H1 (cell line): ENCODE data around the gene LCN6. TPM values are rescaled to one million over a fixed set of nuclear protein-coding genes. Genes with fewer than 3 reads are reported as not detected.

Source experiments
- ATF2 ChIP-seq: IDR thresholded peaks from 2 replicates; pipeline ENCODE4 v1.6.1; 2012; ENCODE audit warnings: low read length, inconsistent platforms
- CTBP2 ChIP-seq: IDR thresholded peaks from 2 replicates; pipeline ENCODE4 v1.7.0; 2011; ENCODE audit warnings: borderline replicate concordance, mild to moderate bottlenecking, moderate library complexity, mixed read lengths, low read length; ENCODE audit not compliant: insufficient read depth, insufficient read length
- EP300 ChIP-seq, 2 experiments: IDR thresholded peaks; 1 replicate in 1 of 2; 2 replicates in 1 of 2; pipeline ENCODE4 v1.6.1; 2011 to 2012; ENCODE audit warnings: low read depth in 2 of 2, low read length in 2 of 2, mild to moderate bottlenecking in 2 of 2, borderline replicate concordance in 1 of 2, inconsistent platforms in 1 of 2, moderate library complexity in 1 of 2
- FOSL1 ChIP-seq: IDR thresholded peaks from 2 replicates; pipeline ENCODE4 v1.6.1; 2011; ENCODE audit warnings: mild to moderate bottlenecking, low read depth, low read length, moderate library complexity; ENCODE audit not compliant: insufficient read depth
- GTF2F1 ChIP-seq: IDR thresholded peaks from 2 replicates; pipeline ENCODE4 v1.6.1; 2012; ENCODE audit warnings: low read depth, low read length, improper control_type of control experiment, borderline replicate concordance
- HDAC2 ChIP-seq, 2 experiments: fragments of 300-600 bp in 1 of 2; sonication (generic) in 1 of 2; IDR thresholded peaks; 2 replicates each; pipeline ENCODE4 v1.6.1; 2011 to 2012; ENCODE audit warnings: low read depth in 2 of 2, low read length in 2 of 2, mild to moderate bottlenecking in 2 of 2, moderate library complexity in 2 of 2, borderline replicate concordance in 1 of 2, inconsistent platforms in 1 of 2
- HDAC6 ChIP-seq: IDR thresholded peaks from one replicate; pipeline ENCODE4 v1.7.1; 2012; ENCODE audit warnings: low read depth, mild to moderate bottlenecking, inconsistent platforms, low read length, moderate library complexity
- JUND ChIP-seq: IDR thresholded peaks from 2 replicates; pipeline ENCODE4 v1.6.1; 2011; ENCODE audit warnings: mild to moderate bottlenecking, improper control_type of control experiment, low read length
- MAX ChIP-seq: IDR thresholded peaks from 2 replicates; pipeline ENCODE4 v1.6.1; 2012; ENCODE audit warnings: inconsistent platforms
- RBBP5 ChIP-seq: IDR thresholded peaks from 2 replicates; pipeline ENCODE4 v1.7.1; 2012; ENCODE audit warnings: low read depth, mild to moderate bottlenecking, inconsistent platforms, low read length, moderate library complexity, borderline replicate concordance
- RXRA ChIP-seq: IDR thresholded peaks from 2 replicates; pipeline ENCODE4 v1.6.1; 2011; ENCODE audit warnings: low read depth, mild to moderate bottlenecking, low read length, moderate library complexity; ENCODE audit not compliant: insufficient read depth
- TCF12 ChIP-seq: IDR thresholded peaks from 2 replicates; pipeline ENCODE4 v1.6.1; 2011; ENCODE audit warnings: low read depth, mild to moderate bottlenecking, low read length
- polyA plus RNA-seq, 7 experiments: library from polyadenylated mRNA; depleted of rRNA in 3 of 7; stranded (reverse) in 5 of 7; unstranded in 2 of 7; fragments of >200 nt in 5 of 7; fragments of 200-250 nt in 2 of 7; gene quantifications; 1 replicate in 5 of 7; 2 replicates in 1 of 7; 4 replicates in 1 of 7; pipeline versions ENCODE4 v1.2.1 to v1.2.3, GENCODE V29; 2011 to 2013; ENCODE audit warnings: missing spikeins in 2 of 7, mixed read lengths in 2 of 7
- total RNA-seq: library from RNA; stranded (reverse); fragmentation: NEBNext Ultra II Directional; extraction: Animal tissue kit (Norgen Biotek cat#: 25700); gene quantifications from 2 replicates; pipeline ENCODE4 v1.2.1, GENCODE V29; 2021

The LCN6 gene
- total and polyA plus RNA-seq, 2 of the 8 experiments (the other 6 are each of a cell fraction or from before 2014, with no cell fraction given), result not detected

GRCh38 chr9:136754626-136755301 lies 6.4 kb upstream of the LCN6 start (continued):
- no peak for TF ChIP-seq ATF2
- no peak for TF ChIP-seq RXRA
- no peak for TF ChIP-seq TCF12
- TF ChIP-seq HDAC6, result no peak
- TF ChIP-seq JUND, result no peak
- TF ChIP-seq GTF2F1, result no peak
- TF ChIP-seq HDAC2 (IDR thresholded peaks at IDR 0.05; ENCODE audit: borderline replicate concordance in 1 of 2, low read depth in 2 of 2, low read length in 2 of 2), result no peak
- no peak for TF ChIP-seq EP300 (IDR thresholded peaks at IDR 0.05; ENCODE audit: borderline replicate concordance in 1 of 2, low read depth in 2 of 2, low read length in 2 of 2)
- no peak for TF ChIP-seq CTBP2
- no peak for TF ChIP-seq MAX
- no peak for TF ChIP-seq RBBP5
- TF ChIP-seq FOSL1, result no peak
